BJ (cell line): ENCODE results near the gene CCDC106. TPM values are rescaled to one million over a fixed set of nuclear protein-coding genes. Genes with fewer than 3 reads are reported as not detected.

Experiments
- CTCF ChIA-PET: fragments of 350-600 bp; formaldehyde crosslinking; extraction: SDS; loops from one replicate; lab custom pipeline; 2021; ENCODE audit warnings: antibody characterized with exemption, inconsistent platforms; lab: Yijun Ruan, JAX
- POLR2A ChIA-PET: fragments of 300-600 bp; sonication (Branson Sonifier 250); formaldehyde crosslinking; extraction: SDS; loops from one replicate; lab custom pipeline; 2021; ENCODE audit warnings: antibody characterized with exemption; lab: Charles Lee
- DNase-seq: peaks from one replicate; pipeline ENCODE4 v3.0.0-alpha.2; 2011; ENCODE audit warnings: low read depth
- H3K27me3 ChIP-seq: 2 replicates; pipeline ENCODE4 v1.6.0; 2011; ENCODE audit warnings: low read length; ENCODE audit not compliant: control insufficient read depth, insufficient read depth
- H3K36me3 ChIP-seq: 2 replicates; pipeline ENCODE4 v1.5.1; 2011; ENCODE audit warnings: low read length; ENCODE audit not compliant: control insufficient read depth, insufficient read depth
- H3K4me3 ChIP-seq: 2 replicates; pipeline ENCODE4 v1.5.1; 2011; ENCODE audit warnings: low read depth, mild to moderate bottlenecking, control low read depth, low read length
- polyA plus RNA-seq: library from polyadenylated mRNA; depleted of rRNA; stranded (reverse); fragments of >200 nt; gene quantifications from 2 replicates; pipeline ENCODE4 v1.2.3, GENCODE V29; 2011
- TF ChIP-seq, protein P1 (sequence below): IDR thresholded peaks from 2 replicates; pipeline ENCODE4 v1.5.1; 2011; ENCODE audit warnings: low read depth, mild to moderate bottlenecking, control low read depth, inconsistent platforms, low read length, moderate library complexity; ENCODE audit not compliant: insufficient read depth

The CCDC106 gene
- polyA plus RNA-seq, 1 experiment = 8.9 TPM

DNA sequence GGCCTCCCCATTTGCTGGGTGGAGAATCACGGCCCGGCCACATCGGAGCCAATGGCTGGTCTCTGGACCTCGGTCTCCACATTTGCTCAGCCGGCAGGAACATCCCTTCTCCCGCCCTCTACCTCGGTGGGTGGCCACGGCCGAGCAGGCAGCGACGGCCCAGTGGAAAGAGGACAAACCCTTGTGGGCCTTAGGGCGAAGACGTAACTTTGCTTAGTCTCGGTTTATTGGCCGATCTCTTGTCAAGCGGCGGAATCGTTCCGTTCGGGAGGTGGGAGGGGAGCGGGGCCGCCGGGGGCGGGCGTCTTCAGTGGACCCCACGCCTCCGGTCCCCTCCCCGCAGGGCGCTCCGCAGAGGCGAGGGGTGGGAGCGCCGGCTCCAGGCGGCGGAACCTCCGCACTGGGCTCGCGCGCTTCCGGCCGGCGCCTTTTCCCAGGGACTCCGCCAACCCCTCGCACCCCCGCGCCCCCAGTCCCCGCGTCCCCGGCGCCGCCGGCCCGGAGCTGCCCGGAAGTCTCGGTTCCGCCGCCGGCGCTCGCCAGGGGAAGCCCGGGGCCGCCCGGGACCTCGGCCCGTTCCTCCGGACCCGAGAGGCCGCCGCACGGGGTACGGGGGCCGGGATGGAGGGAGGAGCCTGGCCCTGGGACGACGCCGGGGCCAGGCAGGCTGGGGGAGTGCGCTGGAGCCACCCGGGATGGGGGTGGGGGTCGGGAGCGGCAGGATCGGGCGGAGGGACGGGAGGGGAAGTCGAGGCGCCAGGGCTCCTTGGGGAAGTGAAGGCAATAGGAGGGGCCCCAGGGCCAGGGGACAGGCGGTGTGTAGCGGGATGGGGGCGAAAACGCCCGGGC is 7.2 kb upstream of the CCDC106 start, which contains the start of gene ZNF580:
Gene ZNF580, plus strand, starts transcription at position 426 of the 849 bp plus-strand sequence. CDS start 1,507 bp downstream, outside the sequence.
- no peak for DNase-seq
- peaks cover 5% of the 10 kb centered on the region for H3K36me3 ChIP-seq
- TF ChIP-seq, protein P1, sequence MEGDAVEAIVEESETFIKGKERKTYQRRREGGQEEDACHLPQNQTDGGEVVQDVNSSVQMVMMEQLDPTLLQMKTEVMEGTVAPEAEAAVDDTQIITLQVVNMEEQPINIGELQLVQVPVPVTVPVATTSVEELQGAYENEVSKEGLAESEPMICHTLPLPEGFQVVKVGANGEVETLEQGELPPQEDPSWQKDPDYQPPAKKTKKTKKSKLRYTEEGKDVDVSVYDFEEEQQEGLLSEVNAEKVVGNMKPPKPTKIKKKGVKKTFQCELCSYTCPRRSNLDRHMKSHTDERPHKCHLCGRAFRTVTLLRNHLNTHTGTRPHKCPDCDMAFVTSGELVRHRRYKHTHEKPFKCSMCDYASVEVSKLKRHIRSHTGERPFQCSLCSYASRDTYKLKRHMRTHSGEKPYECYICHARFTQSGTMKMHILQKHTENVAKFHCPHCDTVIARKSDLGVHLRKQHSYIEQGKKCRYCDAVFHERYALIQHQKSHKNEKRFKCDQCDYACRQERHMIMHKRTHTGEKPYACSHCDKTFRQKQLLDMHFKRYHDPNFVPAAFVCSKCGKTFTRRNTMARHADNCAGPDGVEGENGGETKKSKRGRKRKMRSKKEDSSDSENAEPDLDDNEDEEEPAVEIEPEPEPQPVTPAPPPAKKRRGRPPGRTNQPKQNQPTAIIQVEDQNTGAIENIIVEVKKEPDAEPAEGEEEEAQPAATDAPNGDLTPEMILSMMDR = no peak

DNA sequence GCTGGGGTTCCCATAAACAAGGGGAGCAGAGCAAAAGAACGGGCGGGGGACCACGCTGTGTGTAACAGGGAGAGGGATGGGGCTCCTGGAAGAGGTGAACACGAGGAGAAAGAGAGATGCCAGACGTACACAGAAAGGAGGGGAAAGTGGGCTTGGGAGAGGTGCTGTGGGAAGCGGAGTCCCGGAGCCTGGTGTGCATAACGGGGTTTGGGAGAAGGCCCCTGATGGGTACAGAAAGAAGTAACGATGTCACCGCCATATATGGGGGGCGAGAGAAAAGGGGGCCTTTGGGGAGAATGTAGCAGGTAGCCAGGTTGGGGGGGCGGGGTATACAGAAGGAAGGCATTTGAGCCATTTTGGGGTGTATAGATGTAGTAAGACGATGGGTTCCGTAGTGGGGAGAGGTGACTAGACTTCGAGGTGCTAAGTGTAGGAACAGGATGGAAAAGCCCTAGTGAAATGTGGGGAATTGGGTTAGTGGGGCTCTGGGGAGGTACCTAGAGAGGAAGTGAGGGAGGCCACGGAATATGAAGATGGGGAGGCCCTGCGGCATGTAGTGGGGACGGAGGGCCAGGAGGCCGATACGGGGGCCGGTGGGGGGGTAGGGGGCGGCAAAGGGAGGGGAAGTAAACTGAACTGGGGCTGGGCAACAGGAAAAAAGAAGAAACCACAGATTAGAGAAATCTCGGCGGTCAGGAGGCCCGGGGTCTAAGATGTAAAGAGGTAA is 6.4 kb upstream of the CCDC106 start:
- DNase-seq = no peak
- H3K4me3 ChIP-seq = peak overlapping the region; percentile 75
- TF ChIP-seq, protein P1 = no peak
- H3K36me3 ChIP-seq = peaks cover 5% of the 10 kb centered on the region
- POLR2A ChIA-PET = interaction anchor here (0.6 kb wide), 1 partner anchor 163 kb away, joined by 3 read pairs; no protein-coding TSS in a partner anchor
- H3K27me3 ChIP-seq = no peaks in the 10 kb centered on the region
- CTCF ChIA-PET = interaction anchor here (0.9 to 2.7 kb wide), 3 partner anchors 9 to 35 kb away, joined by 3 to 11 read pairs (median 9); partner anchors contain the start of gene U2AF2

More for the DNA sequence above, 7.2 kb upstream of the CCDC106 start, which contains the start of gene ZNF580:
- ChIA-PET CTCF (interaction anchor here (1.4 to 2.5 kb wide), 3 partner anchors 14 to 31 kb away, joined by 3 to 9 read pairs (median 8); partner anchors contain the start of gene U2AF2), POLR2A (interaction anchor here (0.6 to 0.9 kb wide), 2 partner anchors 13 to 162 kb away, joined by 3 to 4 read pairs; no protein-coding TSS in a partner anchor)
- H3K27me3 ChIP-seq = no peaks in the 10 kb centered on the region
- H3K4me3 ChIP-seq = peak within 1 kb of the TSS; percentile 75

DNA sequence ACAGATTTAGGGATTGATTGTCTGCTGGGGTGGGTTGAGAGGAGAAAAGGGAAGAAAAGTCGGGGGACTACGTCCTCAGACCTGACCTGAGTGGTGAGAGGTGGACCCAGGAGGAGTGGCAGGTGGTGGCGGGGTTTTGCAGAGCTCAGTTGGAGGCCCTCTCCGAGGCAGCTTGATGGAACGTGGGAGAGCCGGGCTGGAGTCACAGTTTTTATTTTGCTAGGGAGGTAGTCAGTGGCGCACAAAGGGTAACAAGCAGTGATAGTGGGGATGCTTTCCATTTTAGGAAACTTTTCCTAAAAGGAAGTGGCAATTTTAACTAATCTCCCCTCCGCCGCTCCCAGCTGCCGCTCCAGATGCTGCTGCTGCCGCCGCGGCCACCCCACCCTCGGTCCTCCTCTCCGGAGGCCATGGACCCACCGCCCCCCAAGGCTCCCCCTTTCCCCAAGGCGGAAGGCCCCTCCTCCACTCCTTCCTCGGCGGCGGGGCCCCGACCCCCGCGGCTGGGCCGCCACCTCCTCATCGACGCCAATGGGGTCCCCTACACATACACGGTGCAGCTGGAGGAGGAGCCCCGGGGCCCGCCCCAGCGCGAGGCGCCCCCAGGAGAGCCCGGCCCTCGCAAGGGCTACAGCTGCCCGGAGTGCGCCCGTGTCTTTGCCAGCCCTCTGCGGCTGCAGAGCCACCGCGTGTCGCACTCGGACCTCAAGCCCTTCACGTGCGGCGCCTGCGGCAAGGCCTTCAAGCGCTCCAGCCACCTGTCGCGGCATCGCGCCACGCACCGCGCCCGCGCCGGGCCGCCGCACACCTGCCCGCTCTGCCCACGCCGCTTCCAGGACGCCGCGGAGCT is 5.6 kb upstream of the CCDC106 start:
- peak overlapping the region; percentile 75 for H3K4me3 ChIP-seq
- ChIA-PET POLR2A (no interaction called here), CTCF (interaction anchor here (0.9 to 2.7 kb wide), 4 partner anchors 10 to 36 kb away, joined by 3 to 11 read pairs (median 6); partner anchors contain the start of gene U2AF2)
- TF ChIP-seq, protein P1 = no peak
- no peaks in the 10 kb centered on the region for H3K27me3 ChIP-seq
- no peak for DNase-seq
- H3K36me3 ChIP-seq = peaks cover 5% of the 10 kb centered on the region

DNA sequence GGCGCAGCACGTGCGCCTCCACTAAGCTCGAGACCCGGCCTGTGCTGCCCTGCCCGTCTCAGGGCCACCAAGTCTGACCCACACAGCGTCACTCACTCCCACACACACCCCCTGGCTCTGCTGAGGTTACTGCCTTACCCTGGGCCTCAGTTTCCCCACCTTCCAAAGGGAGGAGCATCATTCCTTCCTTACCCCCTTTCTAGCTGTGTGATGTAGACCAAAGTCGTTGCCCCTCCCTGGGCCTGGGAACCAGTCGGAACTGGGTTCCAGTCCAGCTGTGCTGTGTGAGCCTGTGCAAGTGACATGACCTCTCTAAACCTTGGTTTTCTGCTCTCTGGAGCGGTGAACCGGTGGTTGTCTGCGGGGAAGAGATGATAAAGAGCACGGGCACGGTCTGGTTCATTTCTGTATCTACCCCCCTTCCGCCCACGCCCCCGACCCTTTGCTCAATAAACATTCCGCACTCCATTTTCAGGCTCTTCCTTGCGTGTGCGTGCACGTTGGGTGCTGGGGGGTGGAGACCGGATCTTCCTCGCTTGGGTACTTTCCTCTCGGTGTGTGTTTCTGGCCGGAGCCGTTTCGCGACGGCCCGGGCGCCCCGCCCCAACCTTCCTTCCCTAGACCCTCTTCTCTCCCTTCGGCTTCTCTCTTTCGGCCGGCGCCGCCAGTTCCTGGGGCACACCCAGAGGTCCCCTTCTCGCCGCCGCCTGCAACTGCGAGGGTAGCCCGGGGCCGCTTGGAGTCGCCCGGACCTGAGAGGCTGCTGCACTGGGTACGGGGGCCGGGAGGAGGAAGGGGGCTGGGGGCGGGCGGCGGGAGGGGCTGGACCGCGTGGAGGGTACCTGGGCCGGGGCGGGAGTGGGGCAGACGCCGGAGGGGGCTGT is 4.8 kb upstream of the CCDC106 start, which contains the start of gene ZNF581:
Gene ZNF581, plus strand, starts transcription at position 647 of the 884 bp plus-strand sequence. CDS start 923 bp downstream, outside the sequence.
- TF ChIP-seq, protein P1 = no peak
- peak within 1 kb of the TSS; percentile 75 for H3K4me3 ChIP-seq
- ChIA-PET CTCF (interaction anchor here (1.2 to 2.7 kb wide), 3 partner anchors 10 to 11 kb away, joined by 3 to 11 read pairs (median 9); partner anchors contain the start of gene U2AF2), POLR2A (no interaction called here)
- H3K36me3 ChIP-seq = peaks cover 5% of the 10 kb centered on the region
- no peaks in the 10 kb centered on the region for H3K27me3 ChIP-seq
- no peak for DNase-seq
